GM19240 (cell line): ENCODE measurements around the gene PPP1R14C.

Experiments used
- DNase-seq: peaks from one replicate; pipeline ENCODE4 v3.0.0; 2011; ENCODE audit warnings: low spot score; ENCODE audit not compliant: insufficient read length

The PPP1R14C gene

GRCh38 chr6:150138638-150139037, 4.2 kb upstream of the PPP1R14C start:
- no peak for DNase-seq

- DNase-seq, result no peak
Observed at GRCh38 chr6:150139533-150139932, 3.3 kb upstream of the PPP1R14C start.

- no peak for DNase-seq
Observed at GRCh38 chr6:150140236-150140969, 2.4 kb upstream of the PPP1R14C start.

GRCh38 chr6:150142097-150142669, 661 bp upstream of the PPP1R14C start:
- no peak for DNase-seq

GRCh38 chr6:150143516-150144293, 861 bp downstream of the PPP1R14C start:
- no peak for DNase-seq

GRCh38 chr6:150144294-150144868, 1.5 kb downstream of the PPP1R14C start:
- DNase-seq, result no peak

- no peak for DNase-seq
Observed at GRCh38 chr6:150145427-150145826, 2.6 kb downstream of the PPP1R14C start.

GRCh38 chr6:150145830-150146229, 3.0 kb downstream of the PPP1R14C start:
- no peak for DNase-seq

- no peak for DNase-seq
Observed at GRCh38 chr6:150146436-150146835, 3.6 kb downstream of the PPP1R14C start.

- DNase-seq, result no peak
Observed at GRCh38 chr6:150149146-150149545, 6.3 kb downstream of the PPP1R14C start.

- no peak for DNase-seq
Observed at GRCh38 chr6:150150458-150150820, 7.6 kb downstream of the PPP1R14C start.

GRCh38 chr6:150150821-150151646, 8.2 kb downstream of the PPP1R14C start:
- DNase-seq, result no peak

GRCh38 chr6:150152891-150153876, 10.3 kb downstream of the PPP1R14C start:
- no peak for DNase-seq

- no peak for DNase-seq
Observed at GRCh38 chr6:150153905-150154492, 11.2 kb downstream of the PPP1R14C start.

GRCh38 chr6:150156460-150156859, 13.6 kb downstream of the PPP1R14C start:
- no peak for DNase-seq

GRCh38 chr6:150157081-150157480, 14.2 kb downstream of the PPP1R14C start:
- no peak for DNase-seq

- DNase-seq, result no peak
Observed at GRCh38 chr6:150159757-150160156, 16.9 kb downstream of the PPP1R14C start.

- no peak for DNase-seq
Observed at GRCh38 chr6:150163970-150164369, 21.1 kb downstream of the PPP1R14C start.

- DNase-seq, result no peak
Observed at GRCh38 chr6:150165020-150165702, 22.3 kb downstream of the PPP1R14C start.
